ENCODE data around the gene CCNF. TPM values are rescaled to one million over a fixed set of nuclear protein-coding genes. Genes with fewer than 3 reads are reported as not detected.

Gene CCNF
- total and polyA plus RNA-seq, 2 experiments from 2014 or later: 9.2 to 44.0 TPM

DNA sequence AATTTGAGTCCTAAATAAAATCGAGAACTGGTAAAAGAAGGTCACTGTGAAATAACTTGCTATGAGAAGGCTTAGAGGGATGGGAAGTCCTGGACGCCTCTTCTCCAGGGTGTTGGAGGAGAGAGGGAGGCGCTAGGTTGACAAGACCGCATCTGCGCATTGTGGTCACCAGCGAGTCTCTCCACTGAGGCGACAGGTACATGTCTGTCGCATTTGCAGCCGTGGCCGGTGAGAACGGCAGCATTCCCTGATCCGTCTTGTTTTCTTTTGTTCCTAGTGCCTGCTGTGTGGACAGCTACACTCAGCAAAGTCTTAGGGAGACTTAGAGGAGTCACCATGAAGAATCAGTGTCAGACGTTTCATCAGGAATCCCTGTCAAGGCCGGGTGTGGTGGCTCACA, 76.4 kb downstream of the CCNF start:
- no peak overlapping the region for H3K4me3 ChIP-seq
- peak overlapping the region; percentile 13 for H3K27ac ChIP-seq
- no peak for DNase-seq (ENCODE audit: low read depth in 1 of 2, low spot score in 1 of 2)
- H3K27me3 ChIP-seq: no peaks in the 10 kb centered on the region
- peaks cover 9% of the 10 kb centered on the region for H3K4me1 ChIP-seq (ENCODE audit: low read depth)
- H3K9me3 ChIP-seq (ENCODE audit: low read depth): no peaks in the 10 kb centered on the region
- TF ChIP-seq, protein P1, sequence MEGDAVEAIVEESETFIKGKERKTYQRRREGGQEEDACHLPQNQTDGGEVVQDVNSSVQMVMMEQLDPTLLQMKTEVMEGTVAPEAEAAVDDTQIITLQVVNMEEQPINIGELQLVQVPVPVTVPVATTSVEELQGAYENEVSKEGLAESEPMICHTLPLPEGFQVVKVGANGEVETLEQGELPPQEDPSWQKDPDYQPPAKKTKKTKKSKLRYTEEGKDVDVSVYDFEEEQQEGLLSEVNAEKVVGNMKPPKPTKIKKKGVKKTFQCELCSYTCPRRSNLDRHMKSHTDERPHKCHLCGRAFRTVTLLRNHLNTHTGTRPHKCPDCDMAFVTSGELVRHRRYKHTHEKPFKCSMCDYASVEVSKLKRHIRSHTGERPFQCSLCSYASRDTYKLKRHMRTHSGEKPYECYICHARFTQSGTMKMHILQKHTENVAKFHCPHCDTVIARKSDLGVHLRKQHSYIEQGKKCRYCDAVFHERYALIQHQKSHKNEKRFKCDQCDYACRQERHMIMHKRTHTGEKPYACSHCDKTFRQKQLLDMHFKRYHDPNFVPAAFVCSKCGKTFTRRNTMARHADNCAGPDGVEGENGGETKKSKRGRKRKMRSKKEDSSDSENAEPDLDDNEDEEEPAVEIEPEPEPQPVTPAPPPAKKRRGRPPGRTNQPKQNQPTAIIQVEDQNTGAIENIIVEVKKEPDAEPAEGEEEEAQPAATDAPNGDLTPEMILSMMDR (IDR thresholded peaks at IDR 0.05; ENCODE audit: low read depth, low read length): no peak
- H3K36me3 ChIP-seq: no peaks in the 10 kb centered on the region

DNA sequence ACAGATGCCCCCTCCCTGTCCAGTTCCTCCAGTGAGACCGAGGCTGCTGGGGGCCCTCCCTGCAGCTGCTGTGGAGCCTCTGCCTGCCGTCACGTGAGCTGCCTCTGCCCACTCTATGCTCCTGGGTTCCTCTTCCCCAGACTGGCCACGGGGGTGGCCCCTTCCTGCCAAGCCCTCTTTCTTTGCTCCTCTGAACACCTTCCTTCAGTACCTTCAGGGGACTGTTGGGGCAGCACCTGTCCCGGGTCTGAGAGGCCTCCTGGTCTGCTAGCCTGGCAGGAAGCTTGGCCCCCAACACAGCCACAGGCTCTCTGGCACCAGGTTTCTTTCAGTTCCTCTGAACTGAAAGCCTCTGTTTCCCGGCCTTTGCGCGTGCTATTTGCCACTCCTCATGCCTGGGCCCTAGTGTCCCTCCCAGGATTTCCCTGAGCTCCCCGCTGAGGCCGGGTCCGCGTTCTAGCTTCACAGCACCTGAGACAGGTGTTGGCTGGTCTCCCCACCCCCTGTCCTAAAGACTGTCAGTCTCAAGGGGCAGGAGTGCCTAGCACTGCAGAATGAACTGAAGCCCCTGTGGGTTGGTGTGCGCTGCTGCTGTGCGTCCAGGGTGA, 77.9 kb downstream of the CCNF start:
- no peaks in the 10 kb centered on the region for H3K36me3 ChIP-seq
- TF ChIP-seq, protein P1 (IDR thresholded peaks at IDR 0.05; ENCODE audit: low read depth, low read length): no peak
- DNase-seq (ENCODE audit: low read depth in 1 of 2, low spot score in 1 of 2): no peak
- peaks cover 13% of the 10 kb centered on the region for H3K4me1 ChIP-seq (ENCODE audit: low read depth)
- H3K27me3 ChIP-seq: no peaks in the 10 kb centered on the region
- no peak overlapping the region for H3K4me3 ChIP-seq
- H3K9me3 ChIP-seq (ENCODE audit: low read depth): no peaks in the 10 kb centered on the region
- H3K27ac ChIP-seq: no peak overlapping the region

DNA sequence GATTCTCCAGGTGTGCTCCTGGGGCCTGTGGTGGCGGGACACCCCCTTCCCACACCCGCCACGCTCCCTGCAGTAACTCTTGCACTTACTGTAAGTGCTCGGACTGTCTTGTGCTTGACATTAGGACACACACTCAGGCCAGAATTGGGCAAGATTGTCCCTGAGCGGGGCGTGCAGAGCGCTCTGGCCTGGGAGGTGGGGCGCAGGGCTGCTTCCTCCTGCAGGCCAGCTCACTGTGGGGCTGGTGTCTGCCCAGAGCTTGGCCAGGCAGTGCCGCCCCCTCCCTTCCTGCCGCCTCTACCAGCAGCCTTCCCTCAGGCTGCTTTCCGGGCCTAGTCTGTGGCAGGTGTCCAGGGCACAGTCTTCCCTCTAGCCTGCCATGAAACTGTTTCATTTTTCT, 78.4 kb downstream of the CCNF start:
- DNase-seq (ENCODE audit: low read depth in 1 of 2, low spot score in 1 of 2): no peak
- TF ChIP-seq, protein P1 (IDR thresholded peaks at IDR 0.05; ENCODE audit: low read depth, low read length): no peak
- Histone ChIP-seq H3K27me3 (no peaks in the 10 kb centered on the region), H3K27ac (no peak overlapping the region), H3K9me3 (ENCODE audit: low read depth) (no peaks in the 10 kb centered on the region), H3K36me3 (no peaks in the 10 kb centered on the region), H3K4me1 (ENCODE audit: low read depth) (peaks cover 18% of the 10 kb centered on the region), H3K4me3 (no peak overlapping the region)

Other genes starting within 250 kb of the CCNF start
- gene CASKIN1, start 232.8 kb upstream of the CCNF start, total RNA-seq: 15.5 TPM in 2 replicates
- 14.3 and 15.4 TPM in 2 replicates for gene CASKIN1, start 232.8 kb upstream of the CCNF start, polyA plus RNA-seq
- gene MLST8, start 224.0 kb upstream of the CCNF start, total RNA-seq: 81.4 and 100.0 TPM in 2 replicates
- 117 and 122 TPM in 2 replicates for gene MLST8, start 224.0 kb upstream of the CCNF start, polyA plus RNA-seq
- gene BRICD5, start 218.6 kb upstream of the CCNF start, total RNA-seq: 24.4 and 24.6 TPM in 2 replicates
- gene BRICD5, start 218.6 kb upstream of the CCNF start, polyA plus RNA-seq: 16.0 and 21.8 TPM in 2 replicates
- 43.2 and 61.8 TPM in 2 replicates for gene PGP, start 214.6 kb upstream of the CCNF start, total RNA-seq
- gene PGP, start 214.6 kb upstream of the CCNF start, polyA plus RNA-seq: 41.9 and 57.9 TPM in 2 replicates
- 48.1 and 55.4 TPM in 2 replicates for gene E4F1, start 205.9 kb upstream of the CCNF start, total RNA-seq
- gene E4F1, start 205.9 kb upstream of the CCNF start, polyA plus RNA-seq: 27.7 and 28.3 TPM in 2 replicates
- gene DNASE1L2, start 193.0 kb upstream of the CCNF start, total RNA-seq: 1.1 and 1.5 TPM in 2 replicates
- 0.68 and 1.3 TPM in 2 replicates for gene DNASE1L2, start 193.0 kb upstream of the CCNF start, polyA plus RNA-seq
- gene ECI1, start 177.9 kb upstream of the CCNF start, total RNA-seq: 137 and 197 TPM in 2 replicates
- 343 and 407 TPM in 2 replicates for gene ECI1, start 177.9 kb upstream of the CCNF start, polyA plus RNA-seq
- gene RNPS1, start 161.3 kb upstream of the CCNF start, total RNA-seq: 182 and 220 TPM in 2 replicates
- gene RNPS1, start 161.3 kb upstream of the CCNF start, polyA plus RNA-seq: 319 and 398 TPM in 2 replicates
- gene ABCA3, start 88.7 kb upstream of the CCNF start, total RNA-seq: 14.2 and 14.5 TPM in 2 replicates
- 11.1 and 16.9 TPM in 2 replicates for gene ABCA3, start 88.7 kb upstream of the CCNF start, polyA plus RNA-seq
- 27.3 and 34.8 TPM in 2 replicates for gene TEDC2, start 30.7 kb downstream of the CCNF start, total RNA-seq
- gene TEDC2, start 30.7 kb downstream of the CCNF start, polyA plus RNA-seq: 30.7 and 34.4 TPM in 2 replicates
- gene NTN3, start 41.9 kb downstream of the CCNF start, total RNA-seq: 9.4 and 20.5 TPM in 2 replicates
- 1.6 and 5.6 TPM in 2 replicates for gene NTN3, start 41.9 kb downstream of the CCNF start, polyA plus RNA-seq
- gene TBC1D24, start 45.7 kb downstream of the CCNF start, total RNA-seq: 17.3 and 23.6 TPM in 2 replicates
- 8.2 and 10.2 TPM in 2 replicates for gene TBC1D24, start 45.7 kb downstream of the CCNF start, polyA plus RNA-seq
- gene ATP6V0C, start 84.5 kb downstream of the CCNF start, total RNA-seq: 92.4 and 117 TPM in 2 replicates
- gene ATP6V0C, start 84.5 kb downstream of the CCNF start, polyA plus RNA-seq: 184 and 281 TPM in 2 replicates
- 32.4 and 39.2 TPM in 2 replicates for gene AMDHD2, start 90.9 kb downstream of the CCNF start, total RNA-seq
- 25.0 and 30.2 TPM in 2 replicates for gene AMDHD2, start 90.9 kb downstream of the CCNF start, polyA plus RNA-seq
- gene CEMP1, start 102.0 kb downstream of the CCNF start, total RNA-seq: 1.3 TPM in 1 of 2 replicates, not detected in the other
- gene CEMP1, start 102.0 kb downstream of the CCNF start, polyA plus RNA-seq: 4.6 and 9.4 TPM in 2 replicates
- 24.9 and 28.6 TPM in 2 replicates for gene PDPK1, start 108.6 kb downstream of the CCNF start, total RNA-seq
- 22.4 and 23.3 TPM in 2 replicates for gene PDPK1, start 108.6 kb downstream of the CCNF start, polyA plus RNA-seq

All from cardiac muscle cell (in vitro differentiated cells and primary cell).